GM10248 (cell line): ENCODE results near the gene LIPN.

Source experiments
- CTCF ChIA-PET: fragments of 300-600 bp; sonication (Branson Sonifier 250); formaldehyde crosslinking; extraction: SDS; loops from one replicate; lab custom pipeline; 2021; ENCODE audit warnings: antibody characterized with exemption; lab: Yijun Ruan, JAX
- POLR2A ChIA-PET: fragments of 350-650 bp; sonication (Branson Sonifier 250); formaldehyde crosslinking; extraction: SDS; loops from one replicate; lab custom pipeline; 2020; ENCODE audit warnings: antibody characterized with exemption; lab: Yijun Ruan, JAX
- DNase-seq: peaks from one replicate; pipeline ENCODE4 v3.0.0; 2012; ENCODE audit errors: extremely low spot score
- TF ChIP-seq, protein P1 (sequence below): IDR thresholded peaks from 2 replicates; pipeline ENCODE4 v1.5.1; 2012; ENCODE audit warnings: mild to moderate bottlenecking, low read depth; ENCODE audit errors: extremely low read depth, missing control alignments, control extremely low read depth

LIPN gene

DNA sequence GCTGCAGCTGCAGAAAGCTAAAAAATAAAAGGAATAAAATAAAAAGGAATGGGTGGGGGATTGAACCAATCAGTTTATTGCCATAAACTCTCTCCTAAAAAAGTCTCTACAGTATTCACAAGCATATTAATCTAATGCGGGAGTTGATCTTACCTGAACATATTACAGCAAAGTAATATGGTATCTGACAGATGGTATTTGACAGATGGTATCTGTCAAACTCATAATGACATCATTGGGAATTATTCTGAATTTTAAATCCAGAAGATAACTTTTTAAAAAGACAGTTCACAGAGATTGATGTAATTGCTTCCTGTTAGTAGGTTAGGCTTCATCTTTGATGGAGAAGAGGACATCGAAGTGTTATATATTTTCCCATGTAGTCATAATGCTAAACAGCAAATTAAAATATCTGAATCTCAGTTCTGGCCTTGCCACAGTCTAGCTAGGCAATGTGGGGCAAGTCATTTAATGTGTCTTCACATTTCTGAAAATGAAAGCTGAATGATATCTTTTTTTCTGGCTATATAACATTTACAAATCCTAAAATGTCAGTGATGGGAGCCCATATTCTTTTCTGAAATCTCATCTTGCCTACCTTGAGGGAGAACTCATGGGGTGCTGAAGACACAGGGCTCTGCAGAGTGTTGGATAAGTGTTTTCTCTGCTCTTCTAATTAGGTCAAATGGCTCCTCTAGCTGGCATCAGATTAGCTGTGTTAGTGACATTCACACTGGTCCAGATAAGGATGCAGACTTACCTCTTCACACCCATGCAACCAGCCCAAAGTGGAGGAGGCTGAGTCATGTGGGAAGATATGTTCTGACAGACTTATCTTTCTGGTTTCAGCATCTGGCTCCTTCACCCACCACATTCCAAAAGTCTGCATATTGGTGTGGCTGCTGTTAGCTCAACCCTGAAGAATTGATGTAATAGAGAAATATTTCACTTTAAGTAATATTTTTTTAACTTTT, 40.6 kb downstream of the LIPN start:
- ChIA-PET CTCF (interaction anchor here (0.7 to 3.6 kb wide), 7 partner anchors 8 to 236 kb away, joined by 3 to 17 read pairs (median 4); partner anchors contain the start of gene RNLS), POLR2A (no interaction called here)
- no peak for DNase-seq
- TF ChIP-seq, protein P1, sequence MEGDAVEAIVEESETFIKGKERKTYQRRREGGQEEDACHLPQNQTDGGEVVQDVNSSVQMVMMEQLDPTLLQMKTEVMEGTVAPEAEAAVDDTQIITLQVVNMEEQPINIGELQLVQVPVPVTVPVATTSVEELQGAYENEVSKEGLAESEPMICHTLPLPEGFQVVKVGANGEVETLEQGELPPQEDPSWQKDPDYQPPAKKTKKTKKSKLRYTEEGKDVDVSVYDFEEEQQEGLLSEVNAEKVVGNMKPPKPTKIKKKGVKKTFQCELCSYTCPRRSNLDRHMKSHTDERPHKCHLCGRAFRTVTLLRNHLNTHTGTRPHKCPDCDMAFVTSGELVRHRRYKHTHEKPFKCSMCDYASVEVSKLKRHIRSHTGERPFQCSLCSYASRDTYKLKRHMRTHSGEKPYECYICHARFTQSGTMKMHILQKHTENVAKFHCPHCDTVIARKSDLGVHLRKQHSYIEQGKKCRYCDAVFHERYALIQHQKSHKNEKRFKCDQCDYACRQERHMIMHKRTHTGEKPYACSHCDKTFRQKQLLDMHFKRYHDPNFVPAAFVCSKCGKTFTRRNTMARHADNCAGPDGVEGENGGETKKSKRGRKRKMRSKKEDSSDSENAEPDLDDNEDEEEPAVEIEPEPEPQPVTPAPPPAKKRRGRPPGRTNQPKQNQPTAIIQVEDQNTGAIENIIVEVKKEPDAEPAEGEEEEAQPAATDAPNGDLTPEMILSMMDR: no peak

DNA sequence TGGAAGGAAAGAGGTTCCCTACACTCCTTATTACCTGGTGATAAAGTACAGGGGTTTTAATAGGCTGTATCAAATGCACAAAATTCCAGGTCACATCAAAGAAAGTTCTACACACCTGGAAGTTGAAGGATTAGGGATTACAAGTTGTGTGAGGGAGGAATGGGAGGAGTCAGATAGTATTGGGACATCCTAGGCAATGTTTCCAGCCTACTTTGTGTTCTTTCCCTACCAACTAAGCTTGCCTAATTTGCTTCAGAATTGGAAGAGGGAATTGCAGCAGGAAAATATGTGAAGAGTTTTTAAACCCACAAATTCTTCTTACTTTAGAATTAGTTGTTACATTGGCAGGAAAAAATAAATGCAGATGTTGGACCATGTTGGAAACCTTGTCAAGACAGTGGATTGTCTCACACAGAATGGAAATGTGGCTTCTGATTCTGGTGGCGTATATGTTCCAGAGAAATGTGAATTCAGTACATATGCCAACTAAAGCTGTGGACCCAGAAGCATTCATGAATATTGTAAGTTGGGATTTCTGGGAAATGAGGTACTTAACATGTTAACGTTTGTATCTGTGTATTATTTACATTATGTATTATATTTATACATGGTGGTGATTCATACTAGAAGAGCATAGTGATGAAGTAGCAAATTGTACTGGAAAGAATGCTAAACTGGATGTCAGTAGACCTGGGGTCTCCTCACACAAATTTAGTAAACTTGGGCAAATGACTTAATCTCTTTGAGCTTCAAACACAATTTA, 42.9 kb downstream of the LIPN start, which contains the start of gene LIPM:
Gene LIPM (plus strand): TSS at position 208 of the 763 bp plus-strand sequence. CDS start 167 bp downstream, at position 375.
- TF ChIP-seq, protein P1: no peak
- ChIA-PET POLR2A (no interaction called here), CTCF (interaction anchor here (0.8 to 2.0 kb wide), 7 partner anchors 8 to 132 kb away, joined by 3 to 4 read pairs (median 3); no protein-coding TSS in a partner anchor)
- DNase-seq: no peak

DNA sequence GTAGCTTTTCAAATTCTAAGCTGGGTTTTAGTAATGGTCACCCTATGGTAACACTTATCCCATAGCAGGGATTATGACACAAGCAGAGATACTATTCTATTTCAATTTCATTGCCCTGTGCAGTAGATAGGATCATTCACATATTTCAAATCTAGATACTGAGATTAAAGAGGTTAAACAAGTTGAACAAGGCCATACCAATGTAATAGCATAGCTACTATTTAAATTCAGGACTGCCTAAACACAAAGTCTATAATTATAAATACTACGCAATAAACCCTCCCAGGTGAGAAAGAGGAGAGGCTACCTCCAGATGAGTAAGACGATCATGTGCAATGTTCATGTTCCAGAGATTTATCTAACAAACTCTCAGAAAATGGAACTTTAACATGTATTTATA, 43.8 kb downstream of the LIPN start:
- TF ChIP-seq, protein P1: no peak
- DNase-seq: no peak
- CTCF ChIA-PET: interaction anchor here (1.0 to 2.0 kb wide), 5 partner anchors 14 to 131 kb away, joined by 3 to 4 read pairs (median 3); no protein-coding TSS in a partner anchor
- POLR2A ChIA-PET: no interaction called here

DNA sequence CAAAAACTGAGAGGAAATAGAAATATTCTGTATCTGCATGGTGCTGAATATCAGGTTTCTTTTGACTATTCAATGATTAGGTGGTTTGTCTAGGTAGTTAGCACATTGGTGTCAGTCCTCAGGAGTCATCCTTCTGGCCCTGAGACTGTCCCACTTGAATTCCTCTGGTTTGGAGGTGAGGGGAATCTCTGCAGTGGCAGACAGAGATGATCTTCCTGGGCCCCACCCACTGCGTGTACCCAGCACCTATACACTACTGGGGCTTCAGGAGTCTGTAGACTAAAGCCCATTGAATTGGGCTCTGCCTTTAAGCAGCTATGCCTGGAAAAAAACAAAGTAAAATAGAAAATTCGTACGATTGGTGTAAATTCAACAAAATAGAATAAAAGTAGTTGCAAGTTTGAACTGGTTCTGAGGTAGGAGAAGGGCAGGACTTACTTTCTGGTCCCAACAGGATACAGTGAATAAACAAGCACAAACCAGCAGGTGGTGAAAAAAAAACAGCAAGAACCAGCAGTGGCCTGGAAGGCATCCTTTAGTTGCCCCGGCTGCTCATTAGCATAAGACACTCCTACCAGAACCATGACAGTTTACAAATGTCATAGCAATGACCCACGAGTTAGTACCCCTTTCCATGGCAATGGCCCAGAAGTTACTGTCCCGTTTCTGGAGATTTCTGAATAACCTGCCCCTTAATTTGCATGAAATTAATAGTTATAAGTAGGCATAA, 44.4 kb downstream of the LIPN start:
- ChIA-PET CTCF (interaction anchor here (0.8 to 2.0 kb wide), 7 partner anchors 10 to 240 kb away, joined by 3 to 4 read pairs (median 3); no protein-coding TSS in a partner anchor), POLR2A (no interaction called here)
- TF ChIP-seq, protein P1: no peak
- DNase-seq: no peak

DNA sequence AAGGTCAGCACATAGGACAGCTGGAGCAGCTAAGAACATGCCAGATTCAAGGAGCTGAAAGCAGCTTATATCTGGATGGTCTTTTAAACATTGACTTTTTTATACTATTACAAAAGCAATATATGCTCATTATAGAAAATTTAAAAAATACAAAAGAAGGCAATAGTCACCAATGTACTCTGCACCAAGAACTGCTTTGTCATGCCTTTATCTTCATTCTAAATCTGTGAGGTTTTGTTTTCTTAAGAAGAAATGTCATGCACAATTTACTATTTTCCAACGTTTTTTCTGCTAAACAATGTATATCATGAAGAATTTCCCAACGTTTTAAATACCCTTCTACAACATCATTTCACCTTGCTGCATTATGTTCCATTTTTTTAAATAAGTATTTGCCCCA, 45.5 kb downstream of the LIPN start:
- ChIA-PET POLR2A (no interaction called here), CTCF (interaction anchor here (0.8 to 1.7 kb wide), 4 partner anchors 9 to 241 kb away, joined by 3 read pairs; no protein-coding TSS in a partner anchor)
- DNase-seq: no peak
- TF ChIP-seq, protein P1: no peak
